Measurements from ENCODE around the gene TIGD4.

The TIGD4 gene

DNA sequence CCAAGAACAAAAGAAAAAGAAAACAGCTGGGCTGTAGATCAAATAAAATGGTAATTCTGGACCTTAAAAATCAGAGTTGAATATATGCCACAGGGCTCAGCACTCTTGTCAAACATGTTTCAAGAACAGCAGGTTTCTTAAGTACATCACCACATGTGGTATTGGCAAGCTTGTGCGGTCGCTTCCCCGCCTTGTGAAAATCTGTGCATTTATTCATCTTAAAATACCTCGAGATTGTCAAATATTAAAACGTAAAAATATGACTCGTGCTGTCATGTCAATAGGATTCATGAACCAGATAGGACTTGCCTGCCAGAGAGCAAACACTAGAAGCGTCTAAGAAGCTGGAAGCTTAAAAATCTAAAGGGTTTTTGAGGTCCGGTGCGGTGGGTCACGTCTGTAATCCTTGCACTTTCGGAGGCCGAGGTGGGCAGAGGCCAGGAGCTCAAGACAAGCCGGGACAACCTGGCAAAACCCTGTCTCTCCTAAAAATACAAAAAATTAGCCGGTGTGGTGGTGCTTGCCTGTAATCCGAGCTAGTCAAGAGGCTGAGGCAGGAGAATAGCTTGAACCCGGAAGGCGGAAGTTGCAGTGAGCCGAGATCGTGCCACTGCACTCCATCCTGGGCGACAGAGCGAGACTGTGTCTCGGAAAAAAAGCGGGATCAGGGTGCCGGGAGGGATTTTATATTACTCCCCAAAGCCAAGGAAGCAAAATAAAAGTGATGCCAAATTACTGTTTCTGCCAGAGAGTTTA is 59.6 kb downstream of the TIGD4 start:
- Histone ChIP-seq H3K36me3 (ENCODE audit: insufficient read depth, low read length) (no peaks in the 10 kb centered on the region), H3K9me3 (ENCODE audit: insufficient read depth, low read length, severe bottlenecking) (no peaks in the 10 kb centered on the region), H3K4me3 (ENCODE audit: low read depth in 1 of 2, low read length in 2 of 2) (no peak overlapping the region), H3K27me3 (ENCODE audit: insufficient read depth, low read length, poor library complexity) (no peaks in the 10 kb centered on the region), H3K4me2 (ENCODE audit: insufficient read depth, low read length) (no peak overlapping the region), H3K9ac (ENCODE audit: low read depth, low read length) (no peak overlapping the region), H3K4me1 (ENCODE audit: insufficient read depth, low read length) (no peaks in the 10 kb centered on the region), H3K79me2 (ENCODE audit: insufficient read depth, low read length) (no peaks in the 10 kb centered on the region), H3K27ac (ENCODE audit: low read length) (no peak overlapping the region), H2AFZ (ENCODE audit: low read depth, low read length) (no peak overlapping the region), H4K20me1 (ENCODE audit: insufficient read depth, low read length) (no peaks in the 10 kb centered on the region)
- DNase-seq, result no peak
- TF ChIP-seq, protein P1, sequence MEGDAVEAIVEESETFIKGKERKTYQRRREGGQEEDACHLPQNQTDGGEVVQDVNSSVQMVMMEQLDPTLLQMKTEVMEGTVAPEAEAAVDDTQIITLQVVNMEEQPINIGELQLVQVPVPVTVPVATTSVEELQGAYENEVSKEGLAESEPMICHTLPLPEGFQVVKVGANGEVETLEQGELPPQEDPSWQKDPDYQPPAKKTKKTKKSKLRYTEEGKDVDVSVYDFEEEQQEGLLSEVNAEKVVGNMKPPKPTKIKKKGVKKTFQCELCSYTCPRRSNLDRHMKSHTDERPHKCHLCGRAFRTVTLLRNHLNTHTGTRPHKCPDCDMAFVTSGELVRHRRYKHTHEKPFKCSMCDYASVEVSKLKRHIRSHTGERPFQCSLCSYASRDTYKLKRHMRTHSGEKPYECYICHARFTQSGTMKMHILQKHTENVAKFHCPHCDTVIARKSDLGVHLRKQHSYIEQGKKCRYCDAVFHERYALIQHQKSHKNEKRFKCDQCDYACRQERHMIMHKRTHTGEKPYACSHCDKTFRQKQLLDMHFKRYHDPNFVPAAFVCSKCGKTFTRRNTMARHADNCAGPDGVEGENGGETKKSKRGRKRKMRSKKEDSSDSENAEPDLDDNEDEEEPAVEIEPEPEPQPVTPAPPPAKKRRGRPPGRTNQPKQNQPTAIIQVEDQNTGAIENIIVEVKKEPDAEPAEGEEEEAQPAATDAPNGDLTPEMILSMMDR (IDR thresholded peaks at IDR 0.05; ENCODE audit: borderline replicate concordance, extremely low read depth, low read length, poor library complexity, severe bottlenecking), result no peak
- no peak for TF ChIP-seq EZH2 (IDR thresholded peaks at IDR 0.05; ENCODE audit: borderline replicate concordance, low read depth, low read length, severe bottlenecking)
- no peak for ATAC-seq (ENCODE audit: insufficient read depth, low read depth)
